Tibial nerve (tissue), 4 donors: ENCODE results near the gene PHC2. TPM values are rescaled to one million over a fixed set of nuclear protein-coding genes. Genes with fewer than 3 reads are reported as not detected.

ENCODE experiments used
- DNase-seq, 2 donors: peaks; one replicate each; pipeline ENCODE4 v3.0.0-alpha.2; 2019; ENCODE audit warnings: low spot score in 2 of 2
- H3K27ac ChIP-seq, 4 donors: fragments of 200-600 bp; sonication (generic) in 3 of 4; one replicate each; pipeline ENCODE4 v1.5.1; 2017 to 2019; ENCODE audit warnings: mild to moderate bottlenecking in 1 of 4
- H3K27me3 ChIP-seq, 2 donors: fragments of 200-600 bp; sonication (generic) in 1 of 2; one replicate each; pipeline versions ENCODE4 v1.5.1 to v1.6.0; 2017 to 2019
- H3K36me3 ChIP-seq, 3 donors: fragments of 200-600 bp; sonication (generic); one replicate each; pipeline ENCODE4 v1.5.1; 2018 to 2019
- H3K4me1 ChIP-seq, 4 donors: fragments of 200-600 bp; sonication (generic) in 3 of 4; one replicate each; pipeline ENCODE4 v1.5.1; 2017 to 2019
- H3K4me3 ChIP-seq, 4 donors: fragments of 200-600 bp; sonication (generic) in 3 of 4; one replicate each; pipeline ENCODE4 v1.5.1; 2017 to 2019; ENCODE audit warnings: mild to moderate bottlenecking in 1 of 4, moderate library complexity in 1 of 4
- H3K9me3 ChIP-seq, 4 donors: fragments of 200-600 bp; sonication (generic) in 3 of 4; one replicate each; pipeline ENCODE4 v1.5.1; 2017 to 2019
- EP300 ChIP-seq, 2 donors: sonication (generic); formaldehyde crosslinking; IDR thresholded peaks; one replicate each; pipeline ENCODE4 v1.6.1; 2017; ENCODE audit warnings: antibody characterized with exemption in 2 of 2, mild to moderate bottlenecking in 1 of 2
- POLR2A ChIP-seq, 2 donors: fragments of 450-650 bp; IDR thresholded peaks; one replicate each; pipeline ENCODE4 v1.6.1; 2017; ENCODE audit warnings: antibody characterized with exemption in 2 of 2, mild to moderate bottlenecking in 2 of 2, moderate library complexity in 2 of 2
- WGBS, 2 donors: methylation state at CpG; one replicate each; pipeline ENCODE4 v1.1.5; 2018; 5-methylcytosine and 5-hydroxymethylcytosine counted together
- total RNA-seq, 4 donors: library from RNA; depleted of rRNA; stranded (reverse); fragments of >200 nt; gene quantifications; one replicate each; pipeline ENCODE4 v1.1.0, GENCODE V29; 2016
- TF ChIP-seq, protein P1 (sequence below), 5 experiments: fragments of 200-600 bp in 3 of 5; fragments of 450-650 bp in 2 of 5; sonication (generic) in 3 of 5; IDR thresholded peaks; one replicate each; pipeline ENCODE4 v1.5.1; 2016 to 2019; ENCODE audit warnings: antibody characterized with exemption in 5 of 5, mild to moderate bottlenecking in 3 of 5, moderate library complexity in 2 of 5

Gene PHC2
- total RNA-seq, 4 donors from 2014 or later = 152 to 458 (median 204) TPM

DNA sequence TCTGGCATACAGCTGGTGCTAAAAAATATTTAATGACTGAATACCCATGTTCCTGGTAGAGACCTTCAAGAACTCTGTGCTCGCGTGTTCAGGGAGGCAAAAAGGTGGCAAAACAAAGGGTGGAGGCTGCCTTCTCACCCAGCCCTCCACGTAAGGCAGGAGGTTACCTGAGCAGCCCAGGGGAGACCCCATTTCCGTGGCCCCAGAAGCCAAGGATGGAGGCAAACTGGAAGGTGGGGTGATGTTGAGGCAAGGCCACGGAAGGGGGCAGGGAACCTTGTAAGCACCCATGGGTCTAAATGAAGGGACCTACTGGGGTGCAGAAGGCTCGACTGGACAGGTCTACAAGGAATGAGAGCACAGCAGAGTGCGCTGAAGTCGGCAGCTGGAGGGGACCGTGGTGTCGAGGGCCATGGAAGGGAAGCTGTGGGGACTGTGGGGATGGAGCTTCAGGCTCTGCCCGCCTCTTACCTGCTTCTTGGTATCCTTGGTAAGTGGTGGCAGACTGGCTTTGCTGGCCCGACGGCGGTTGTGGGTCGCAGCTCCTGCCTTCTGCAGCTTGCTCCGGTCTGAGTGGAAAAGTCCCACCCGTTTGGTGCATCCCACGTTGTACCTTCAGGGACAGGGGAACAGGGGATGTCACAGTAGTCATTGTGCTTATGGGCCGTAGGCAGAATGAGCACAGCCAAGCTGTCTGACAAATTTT lies 101.1 kb downstream of the PHC2 start:
- H3K27ac ChIP-seq = peak overlapping the region in 2 of 4 donors; percentile 97 to 98
- no peak overlapping the region for H3K4me3 ChIP-seq
- no peaks in the 10 kb centered on the region for H3K27me3 ChIP-seq
- peaks cover under 1 to 71% (median 48%) of the 10 kb centered on the region in 4 donors for H3K4me1 ChIP-seq
- WGBS, 2 donors = 83 to 86% methylated on average over 18 to 19 of the region's 19 CpGs
- no peak for TF ChIP-seq POLR2A (IDR thresholded peaks at IDR 0.05)
- TF ChIP-seq, protein P1, sequence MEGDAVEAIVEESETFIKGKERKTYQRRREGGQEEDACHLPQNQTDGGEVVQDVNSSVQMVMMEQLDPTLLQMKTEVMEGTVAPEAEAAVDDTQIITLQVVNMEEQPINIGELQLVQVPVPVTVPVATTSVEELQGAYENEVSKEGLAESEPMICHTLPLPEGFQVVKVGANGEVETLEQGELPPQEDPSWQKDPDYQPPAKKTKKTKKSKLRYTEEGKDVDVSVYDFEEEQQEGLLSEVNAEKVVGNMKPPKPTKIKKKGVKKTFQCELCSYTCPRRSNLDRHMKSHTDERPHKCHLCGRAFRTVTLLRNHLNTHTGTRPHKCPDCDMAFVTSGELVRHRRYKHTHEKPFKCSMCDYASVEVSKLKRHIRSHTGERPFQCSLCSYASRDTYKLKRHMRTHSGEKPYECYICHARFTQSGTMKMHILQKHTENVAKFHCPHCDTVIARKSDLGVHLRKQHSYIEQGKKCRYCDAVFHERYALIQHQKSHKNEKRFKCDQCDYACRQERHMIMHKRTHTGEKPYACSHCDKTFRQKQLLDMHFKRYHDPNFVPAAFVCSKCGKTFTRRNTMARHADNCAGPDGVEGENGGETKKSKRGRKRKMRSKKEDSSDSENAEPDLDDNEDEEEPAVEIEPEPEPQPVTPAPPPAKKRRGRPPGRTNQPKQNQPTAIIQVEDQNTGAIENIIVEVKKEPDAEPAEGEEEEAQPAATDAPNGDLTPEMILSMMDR (IDR thresholded peaks at IDR 0.05) = no peak
- TF ChIP-seq EP300 (IDR thresholded peaks at IDR 0.05) = no peak
- H3K9me3 ChIP-seq = no peaks in the 10 kb centered on the region
- DNase-seq = no peak
- H3K36me3 ChIP-seq = peaks cover 24 to 84% (median 38%) of the 10 kb centered on the region in 3 donors

DNA sequence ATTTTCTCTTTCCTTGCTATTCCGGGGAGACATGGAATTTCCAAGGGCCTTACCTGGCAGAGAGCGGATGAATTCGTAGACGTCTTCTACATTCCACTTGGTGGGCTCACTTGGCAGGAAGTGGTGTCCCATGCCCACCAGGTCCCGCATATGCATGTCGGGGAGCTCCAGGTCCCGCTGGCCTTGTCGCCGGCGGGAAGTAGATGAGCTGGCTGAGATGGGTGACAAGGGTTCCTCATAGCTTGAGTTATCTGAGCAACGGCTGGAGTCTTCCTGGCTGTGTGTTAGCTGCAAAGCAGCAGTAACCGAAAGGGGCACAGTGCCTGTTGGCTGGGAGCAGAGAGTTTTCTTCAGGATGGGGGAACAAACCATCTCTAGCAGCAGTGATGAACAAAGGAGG lies 102.1 kb downstream of the PHC2 start:
- Histone ChIP-seq H3K4me3 (no peak overlapping the region), H3K9me3 (no peaks in the 10 kb centered on the region), H3K36me3 (peaks cover 28 to 94% (median 47%) of the 10 kb centered on the region in 3 donors), H3K27me3 (no peaks in the 10 kb centered on the region), H3K27ac (peak overlapping the region in 2 of 4 donors; percentile 35 to 71), H3K4me1 (peaks cover 0 to 62% (median 41%) of the 10 kb centered on the region in 4 donors)
- no peak for DNase-seq
- TF ChIP-seq, protein P1 (IDR thresholded peaks at IDR 0.05) = no peak
- TF ChIP-seq EP300 (IDR thresholded peaks at IDR 0.05) (no peak), POLR2A (IDR thresholded peaks at IDR 0.05) (no peak)
- WGBS, 2 donors = 94 to 99% methylated on average over 11 to 12 of the region's 12 CpGs

DNA sequence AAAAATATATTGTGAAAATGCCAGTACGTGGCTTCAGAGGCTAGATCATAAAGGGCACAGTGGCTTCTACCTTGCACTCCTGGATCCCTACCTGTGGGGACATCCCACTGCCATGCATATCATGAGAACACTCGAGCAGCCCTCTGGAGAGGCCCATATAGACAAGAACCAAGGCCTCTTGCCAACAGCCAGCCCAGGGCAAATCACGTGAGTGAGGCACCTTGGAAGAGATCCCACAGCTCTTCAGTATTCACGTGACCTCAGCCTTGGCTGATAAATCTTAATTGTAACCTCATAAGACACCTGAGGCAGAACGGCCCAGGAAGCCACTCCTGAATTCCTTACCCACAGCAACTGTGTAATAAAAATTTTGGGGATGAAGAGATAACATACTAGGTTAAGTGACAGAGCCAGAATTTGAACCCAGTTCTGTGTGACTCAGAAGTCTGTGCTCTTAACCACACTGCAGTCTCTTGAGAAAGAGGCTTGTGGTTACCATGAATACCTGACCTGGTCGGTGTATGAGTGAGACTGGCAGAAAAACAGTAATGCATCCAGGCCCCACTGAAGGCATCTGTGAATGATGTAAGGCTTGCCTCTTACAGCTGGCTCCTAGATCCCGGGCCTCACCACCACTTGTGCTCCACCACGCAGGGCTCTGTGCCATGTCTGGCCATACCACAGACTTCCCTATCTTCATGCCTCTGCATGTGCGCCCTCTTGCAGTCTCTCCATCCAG lies 103.1 kb downstream of the PHC2 start:
- Histone ChIP-seq H3K4me3 (no peak overlapping the region), H3K9me3 (no peaks in the 10 kb centered on the region), H3K4me1 (peaks cover 0 to 51% (median 32%) of the 10 kb centered on the region in 4 donors), H3K27me3 (no peaks in the 10 kb centered on the region), H3K36me3 (peaks cover 28 to 97% (median 53%) of the 10 kb centered on the region in 3 donors), H3K27ac (peak overlapping the region in 2 of 4 donors; percentile 35 to 71)
- 57 to 60% methylated on average over 9 of the region's 9 CpGs for WGBS, 2 donors
- TF ChIP-seq POLR2A (IDR thresholded peaks at IDR 0.05) (no peak), EP300 (IDR thresholded peaks at IDR 0.05) (peak in 1 of 2 donors; percentile 8)
- no peak for DNase-seq

DNA sequence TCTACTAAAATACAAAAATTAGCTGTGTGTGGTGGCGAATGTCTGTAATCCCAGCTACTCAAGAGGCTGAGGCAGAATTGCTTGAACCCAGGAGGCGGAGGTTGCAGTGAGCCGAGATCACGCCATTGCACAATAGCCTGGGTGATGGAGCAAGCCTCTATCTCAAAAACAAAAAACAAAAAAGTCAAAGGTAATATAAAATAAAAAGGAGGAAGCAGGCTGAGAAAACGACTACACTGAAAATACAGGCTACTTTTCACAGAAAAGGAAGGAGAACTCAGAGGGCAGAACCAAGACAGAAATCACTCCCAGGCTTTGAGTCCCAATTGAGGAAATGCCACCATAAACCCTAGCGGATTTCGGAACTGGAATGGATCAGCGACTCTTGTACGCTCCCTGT lies 104.1 kb downstream of the PHC2 start:
- no peaks in the 10 kb centered on the region for H3K9me3 ChIP-seq
- no peak for DNase-seq
- no peaks in the 10 kb centered on the region for H3K27me3 ChIP-seq
- WGBS, 2 donors = 77 to 79% methylated on average over 9 of the region's 9 CpGs
- no peak for TF ChIP-seq EP300 (IDR thresholded peaks at IDR 0.05)
- TF ChIP-seq POLR2A (IDR thresholded peaks at IDR 0.05) = no peak
- TF ChIP-seq, protein P1 (IDR thresholded peaks at IDR 0.05) = no peak
- H3K27ac ChIP-seq = peak overlapping the region in 2 of 4 donors; percentile 35 to 71
- H3K4me1 ChIP-seq = peaks cover 0 to 41% (median 22%) of the 10 kb centered on the region in 4 donors
- H3K36me3 ChIP-seq = peaks cover 28 to 98% (median 53%) of the 10 kb centered on the region in 3 donors
- H3K4me3 ChIP-seq = no peak overlapping the region

DNA sequence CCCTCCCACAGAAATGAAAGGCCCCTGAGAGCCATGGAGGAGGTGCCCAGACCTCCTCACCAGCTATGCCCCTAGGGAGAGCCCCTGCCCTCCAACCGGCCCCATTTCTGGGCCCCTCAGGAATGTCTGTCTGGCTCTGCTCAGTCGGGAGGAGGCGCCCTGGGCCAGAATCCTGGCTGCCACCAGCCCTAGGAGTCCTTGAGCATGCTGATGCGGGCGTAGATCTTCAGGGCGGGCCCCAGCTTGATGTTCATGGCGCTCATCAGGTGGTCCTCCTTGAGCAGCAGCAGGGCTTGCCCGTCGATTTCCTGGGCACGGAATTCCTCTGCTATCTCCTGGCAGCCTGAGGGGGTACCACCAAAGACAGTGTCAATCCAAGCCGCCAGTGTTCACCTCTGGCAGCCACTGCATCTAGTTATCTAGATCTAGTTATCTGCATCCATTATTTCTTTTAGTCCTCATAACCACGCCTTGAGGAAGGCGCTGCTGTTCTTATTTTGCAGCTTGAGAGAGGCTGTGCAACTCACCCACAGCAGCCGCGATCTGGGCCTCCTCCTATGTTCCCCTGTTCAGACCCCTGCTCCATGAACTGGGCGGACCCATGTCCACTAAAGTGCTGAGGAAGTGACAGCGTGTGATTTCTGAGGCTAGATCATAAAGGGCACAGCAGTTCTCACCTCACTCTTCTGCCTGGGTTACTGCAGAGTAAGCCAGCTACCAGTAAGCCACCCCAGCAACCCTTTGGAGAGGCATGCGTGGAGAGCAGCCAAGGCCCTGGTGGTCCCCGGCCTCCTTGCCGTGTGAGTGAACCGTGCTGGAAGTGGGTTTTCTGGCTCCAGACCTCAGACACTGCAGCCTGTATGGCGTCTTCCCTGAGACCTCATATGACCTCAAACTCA lies 106.0 kb downstream of the PHC2 start:
- TF ChIP-seq EP300 (IDR thresholded peaks at IDR 0.05) (no peak), POLR2A (IDR thresholded peaks at IDR 0.05) (no peak)
- TF ChIP-seq, protein P1 (IDR thresholded peaks at IDR 0.05) = no peak
- H3K9me3 ChIP-seq = no peaks in the 10 kb centered on the region
- peaks cover 27 to 82% (median 40%) of the 10 kb centered on the region in 3 donors for H3K36me3 ChIP-seq
- H3K27me3 ChIP-seq = no peaks in the 10 kb centered on the region
- no peak for DNase-seq
- peak overlapping the region in 2 of 4 donors; percentile 53 to 71 for H3K27ac ChIP-seq
- 76 to 78% methylated on average over 20 to 22 of the region's 22 CpGs for WGBS, 2 donors
- peaks cover 0 to 29% (median 14%) of the 10 kb centered on the region in 4 donors for H3K4me1 ChIP-seq
- no peak overlapping the region for H3K4me3 ChIP-seq
